Peyer's patch (tissue), 4 donors: ENCODE data around the gene GLIS1. TPM values are rescaled to one million over a fixed set of nuclear protein-coding genes. Genes with fewer than 3 reads are reported as not detected.

Experiments used
- DNase-seq, 3 donors: peaks; one replicate each; pipeline ENCODE4 v3.0.0-alpha.2; 2017 to 2019
- H3K27ac ChIP-seq, 4 donors: fragments of 200-600 bp; sonication (generic); one replicate each; pipeline ENCODE4 v1.5.1; 2016 to 2019
- H3K27me3 ChIP-seq, 2 donors: fragments of 200-600 bp; sonication (generic); one replicate each; pipeline ENCODE4 v1.5.1; 2019
- H3K36me3 ChIP-seq, 3 donors: fragments of 200-600 bp; sonication (generic); one replicate each; pipeline ENCODE4 v1.5.1; 2016 to 2019
- H3K4me1 ChIP-seq, 4 donors: fragments of 200-600 bp; sonication (generic); one replicate each; pipeline ENCODE4 v1.5.1; 2016 to 2019
- H3K4me3 ChIP-seq, 4 donors: fragments of 200-600 bp; sonication (generic); 1 replicate in 3 of 4; 2 replicates in 1 of 4; pipeline ENCODE4 v1.5.1; 2016 to 2019; ENCODE audit warnings: mild to moderate bottlenecking in 1 of 4
- H3K9me3 ChIP-seq, 4 donors: fragments of 200-600 bp; sonication (generic); one replicate each; pipeline ENCODE4 v1.5.1; 2016 to 2019; ENCODE audit warnings: mild to moderate bottlenecking in 1 of 4
- POLR2A ChIP-seq, 2 donors: fragments of 450-650 bp; IDR thresholded peaks; one replicate each; pipeline ENCODE4 v1.5.1; 2017; ENCODE audit warnings: antibody characterized with exemption in 2 of 2, mild to moderate bottlenecking in 2 of 2, moderate library complexity in 2 of 2
- total RNA-seq, 4 donors: library from RNA; depleted of rRNA; stranded (reverse); fragments of >200 nt; gene quantifications; one replicate each; pipeline ENCODE4 v1.1.0, GENCODE V29; 2016
- TF ChIP-seq, protein P1 (sequence below), 6 experiments: fragments of 450-650 bp in 4 of 6; fragments of 200-600 bp in 2 of 6; sonication (generic) in 1 of 6; IDR thresholded peaks; one replicate each; pipeline ENCODE4 v1.5.1; 2017 to 2019; ENCODE audit warnings: antibody characterized with exemption in 6 of 6, mild to moderate bottlenecking in 3 of 6, moderate library complexity in 1 of 6

GLIS1 gene
- total RNA-seq, 4 donors from 2014 or later, result 0.54 to 1.7 (median 0.66) TPM; not detected in 1

DNA sequence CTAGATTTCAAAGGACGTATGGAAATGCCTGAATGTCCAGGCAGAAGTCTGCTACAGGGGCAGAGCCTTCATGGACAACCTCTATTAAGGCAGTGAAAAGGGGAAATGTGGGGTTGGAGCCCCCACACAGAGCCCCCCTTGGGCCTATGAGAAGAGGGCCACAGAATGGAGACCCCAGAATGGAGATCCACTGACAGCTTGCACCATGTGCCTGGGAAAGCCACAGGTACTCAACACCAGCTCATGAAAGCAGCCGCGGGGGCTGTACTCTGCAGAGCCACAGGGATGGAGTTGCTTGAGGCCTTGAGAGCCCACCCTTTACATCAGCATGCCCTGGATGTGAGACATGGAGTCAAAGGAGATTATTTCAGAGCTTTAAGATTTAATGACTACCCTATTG lies 171.1 kb downstream of the GLIS1 start:
- no peaks in the 10 kb centered on the region for H3K4me1 ChIP-seq
- H3K4me3 ChIP-seq, result no peak overlapping the region
- no peaks in the 10 kb centered on the region for H3K36me3 ChIP-seq
- no peak overlapping the region for H3K27ac ChIP-seq
- H3K27me3 ChIP-seq, result no peaks in the 10 kb centered on the region
- H3K9me3 ChIP-seq, result no peaks in the 10 kb centered on the region
- no peak for TF ChIP-seq POLR2A (IDR thresholded peaks at IDR 0.05)
- TF ChIP-seq, protein P1, sequence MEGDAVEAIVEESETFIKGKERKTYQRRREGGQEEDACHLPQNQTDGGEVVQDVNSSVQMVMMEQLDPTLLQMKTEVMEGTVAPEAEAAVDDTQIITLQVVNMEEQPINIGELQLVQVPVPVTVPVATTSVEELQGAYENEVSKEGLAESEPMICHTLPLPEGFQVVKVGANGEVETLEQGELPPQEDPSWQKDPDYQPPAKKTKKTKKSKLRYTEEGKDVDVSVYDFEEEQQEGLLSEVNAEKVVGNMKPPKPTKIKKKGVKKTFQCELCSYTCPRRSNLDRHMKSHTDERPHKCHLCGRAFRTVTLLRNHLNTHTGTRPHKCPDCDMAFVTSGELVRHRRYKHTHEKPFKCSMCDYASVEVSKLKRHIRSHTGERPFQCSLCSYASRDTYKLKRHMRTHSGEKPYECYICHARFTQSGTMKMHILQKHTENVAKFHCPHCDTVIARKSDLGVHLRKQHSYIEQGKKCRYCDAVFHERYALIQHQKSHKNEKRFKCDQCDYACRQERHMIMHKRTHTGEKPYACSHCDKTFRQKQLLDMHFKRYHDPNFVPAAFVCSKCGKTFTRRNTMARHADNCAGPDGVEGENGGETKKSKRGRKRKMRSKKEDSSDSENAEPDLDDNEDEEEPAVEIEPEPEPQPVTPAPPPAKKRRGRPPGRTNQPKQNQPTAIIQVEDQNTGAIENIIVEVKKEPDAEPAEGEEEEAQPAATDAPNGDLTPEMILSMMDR (IDR thresholded peaks at IDR 0.05), result no peak
- peak in 2 of 3 donors; percentile 17 to 25 for DNase-seq

DNA sequence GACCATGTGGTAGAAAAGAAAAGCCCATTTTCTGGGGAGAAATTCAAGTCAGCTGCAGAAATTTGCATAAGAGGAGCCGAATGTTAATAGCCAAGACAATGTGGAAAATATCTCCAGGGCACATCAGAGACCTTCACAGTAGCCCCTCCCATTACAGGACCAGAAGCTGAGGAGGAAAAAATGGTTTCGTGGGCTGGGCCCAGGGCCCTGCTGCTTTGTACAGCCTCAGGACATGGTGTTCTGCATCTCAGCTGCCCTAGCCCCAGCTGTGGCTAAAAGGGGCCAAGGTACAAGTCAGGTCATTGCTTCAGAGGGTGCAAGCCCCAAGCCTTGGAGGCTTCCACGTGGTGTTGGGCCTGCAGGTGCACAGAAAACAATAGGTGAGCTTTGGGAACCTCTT lies 171.5 kb downstream of the GLIS1 start:
- no peaks in the 10 kb centered on the region for H3K36me3 ChIP-seq
- no peak for TF ChIP-seq POLR2A (IDR thresholded peaks at IDR 0.05)
- TF ChIP-seq, protein P1 (IDR thresholded peaks at IDR 0.05), result no peak
- H3K27ac ChIP-seq, result no peak overlapping the region
- no peaks in the 10 kb centered on the region for H3K9me3 ChIP-seq
- no peaks in the 10 kb centered on the region for H3K27me3 ChIP-seq
- H3K4me1 ChIP-seq, result no peaks in the 10 kb centered on the region
- DNase-seq, result peak in 1 of 3 donors; percentile 19
- H3K4me3 ChIP-seq, result no peak overlapping the region

DNA sequence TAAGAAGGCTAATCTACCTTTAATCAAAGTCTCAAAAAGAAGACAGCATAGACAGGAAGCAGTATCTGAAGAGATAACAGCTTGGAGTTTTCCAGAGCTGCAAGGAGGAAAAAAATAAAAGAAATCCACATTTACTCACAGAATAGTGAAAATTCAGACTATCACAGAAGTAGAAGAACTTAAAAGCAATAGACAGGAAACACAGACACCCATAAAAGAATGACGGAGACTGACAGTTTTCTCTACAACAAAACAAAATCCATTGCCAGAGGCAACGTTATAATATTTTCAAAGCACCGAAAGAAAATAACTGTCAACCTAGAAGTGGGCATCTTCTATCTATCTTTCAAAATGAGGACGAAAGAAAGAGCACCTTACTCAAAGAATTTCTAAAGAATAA lies 175.4 kb downstream of the GLIS1 start:
- Histone ChIP-seq H3K9me3 (no peaks in the 10 kb centered on the region), H3K27me3 (no peaks in the 10 kb centered on the region), H3K27ac (no peak overlapping the region), H3K4me1 (no peaks in the 10 kb centered on the region), H3K4me3 (no peak overlapping the region), H3K36me3 (no peaks in the 10 kb centered on the region)
- no peak for DNase-seq
- TF ChIP-seq POLR2A (IDR thresholded peaks at IDR 0.05), result no peak
- TF ChIP-seq, protein P1 (IDR thresholded peaks at IDR 0.05), result no peak

DNA sequence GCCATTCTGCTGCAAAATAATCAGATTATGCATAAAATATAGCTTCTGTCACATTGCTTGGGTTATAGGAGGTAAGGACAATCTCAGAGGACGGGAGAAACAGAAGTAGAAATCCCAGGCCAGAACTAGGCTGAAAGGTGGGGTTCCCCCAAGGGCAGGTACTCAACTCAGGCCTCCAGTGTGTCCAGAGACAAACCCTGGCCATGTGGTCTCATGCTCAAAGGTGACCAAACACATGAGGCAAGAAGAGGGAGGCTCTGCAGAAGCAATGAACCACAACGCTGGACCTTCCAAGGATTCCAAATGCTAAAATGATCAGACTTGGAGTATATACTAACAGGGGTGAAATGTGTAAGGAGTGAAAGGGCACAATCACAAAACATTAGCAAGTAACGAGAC lies 176.0 kb downstream of the GLIS1 start:
- Histone ChIP-seq H3K4me3 (no peak overlapping the region), H3K9me3 (no peaks in the 10 kb centered on the region), H3K36me3 (no peaks in the 10 kb centered on the region), H3K27me3 (no peaks in the 10 kb centered on the region), H3K27ac (no peak overlapping the region), H3K4me1 (no peaks in the 10 kb centered on the region)
- peak in 1 of 3 donors; percentile 13 for DNase-seq
- TF ChIP-seq, protein P1 (IDR thresholded peaks at IDR 0.05), result no peak
- no peak for TF ChIP-seq POLR2A (IDR thresholded peaks at IDR 0.05)

DNA sequence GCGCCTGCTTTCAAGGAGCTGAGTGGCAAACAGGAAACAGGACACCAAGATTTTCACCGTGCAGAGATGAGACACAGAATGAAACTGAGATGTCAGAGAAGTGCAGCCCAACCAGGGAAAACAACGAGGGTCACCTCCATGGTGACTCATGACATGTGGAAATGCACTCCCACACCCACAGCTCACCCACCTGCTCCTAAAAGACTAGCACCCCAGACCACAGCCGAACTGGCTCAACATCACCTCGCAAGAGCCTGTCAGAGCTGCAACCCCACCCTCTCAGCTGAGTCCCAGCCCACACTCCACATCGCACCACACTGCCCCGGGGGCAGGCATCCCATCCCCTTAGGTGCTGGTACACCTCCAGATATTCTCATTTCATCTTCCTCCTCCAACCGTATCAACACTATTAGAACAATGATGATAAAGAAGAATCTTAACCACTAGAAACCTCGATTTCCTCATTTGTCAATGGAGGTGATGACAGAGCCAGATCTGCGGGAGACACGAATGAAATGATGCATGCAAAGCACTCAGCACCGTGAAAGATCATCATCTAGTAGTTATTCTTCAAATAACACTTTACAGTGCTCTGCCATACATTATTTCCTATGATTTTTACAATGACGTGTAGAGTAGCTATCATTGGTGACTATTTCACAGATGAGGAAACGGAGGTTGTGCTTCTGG lies 176.5 kb downstream of the GLIS1 start:
- Histone ChIP-seq H3K27me3 (no peaks in the 10 kb centered on the region), H3K9me3 (no peaks in the 10 kb centered on the region), H3K4me1 (no peaks in the 10 kb centered on the region), H3K27ac (no peak overlapping the region), H3K4me3 (no peak overlapping the region), H3K36me3 (no peaks in the 10 kb centered on the region)
- TF ChIP-seq, protein P1 (IDR thresholded peaks at IDR 0.05), result no peak
- TF ChIP-seq POLR2A (IDR thresholded peaks at IDR 0.05), result no peak
- DNase-seq, result peak in 2 of 3 donors; percentile 22 to 36
